ENCODE results near the gene ZCCHC14.
"Not testable (repeated sequence)": the region's sequence is repeated elsewhere in the genome, so short reads cannot be mapped to it uniquely, and the experiment has no call there.

Gene ZCCHC14

GRCh38 chr16:87495578-87496446, 3.0 kb upstream of the ZCCHC14 start:
- no peak for DNase-seq

GRCh38 chr16:87493608-87494280, 920 bp upstream of the ZCCHC14 start:
- no peak for DNase-seq

- no peak for DNase-seq
These were observed 563 bp downstream of the ZCCHC14 start for GRCh38 chr16:87492291-87492630.

- no peak for DNase-seq
These were observed 1.1 kb downstream of the ZCCHC14 start for GRCh38 chr16:87491522-87492290.

DNA sequence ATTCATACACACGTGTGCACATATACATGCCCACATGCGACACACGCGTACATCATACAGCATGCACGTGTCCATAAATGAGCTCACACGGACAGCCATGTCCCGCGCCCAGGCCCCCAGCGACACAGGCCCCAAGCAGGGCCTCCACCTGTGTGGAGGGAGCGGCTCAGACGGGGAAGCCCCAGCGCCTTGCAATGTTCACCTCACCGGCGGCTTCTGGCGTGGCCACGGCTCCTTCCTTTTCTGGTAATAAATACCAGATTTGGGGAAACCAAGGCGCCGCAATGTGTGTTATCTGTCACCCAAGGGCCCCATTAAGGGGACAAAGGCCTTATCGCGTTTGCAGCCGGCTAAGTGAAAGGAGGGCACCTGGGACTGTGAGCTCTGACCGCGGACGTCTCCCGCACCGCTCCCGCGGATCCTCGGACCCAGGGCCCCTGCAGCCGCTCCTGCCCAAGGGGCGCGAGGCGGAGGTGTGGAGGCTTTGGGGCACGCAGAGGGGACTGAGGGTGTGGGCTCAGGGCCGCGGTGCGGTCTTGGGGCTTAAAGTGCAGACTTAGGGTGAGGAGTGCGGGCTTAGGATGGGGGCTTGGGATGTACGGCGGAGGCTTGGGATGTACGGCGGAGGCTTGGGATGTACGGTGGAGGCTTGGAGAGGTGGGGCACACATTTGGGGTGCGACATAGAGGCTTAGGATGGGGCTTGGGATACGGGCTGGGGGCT, 1.9 kb downstream of the ZCCHC14 start:
- not testable (repeated sequence) for DNase-seq

DNA sequence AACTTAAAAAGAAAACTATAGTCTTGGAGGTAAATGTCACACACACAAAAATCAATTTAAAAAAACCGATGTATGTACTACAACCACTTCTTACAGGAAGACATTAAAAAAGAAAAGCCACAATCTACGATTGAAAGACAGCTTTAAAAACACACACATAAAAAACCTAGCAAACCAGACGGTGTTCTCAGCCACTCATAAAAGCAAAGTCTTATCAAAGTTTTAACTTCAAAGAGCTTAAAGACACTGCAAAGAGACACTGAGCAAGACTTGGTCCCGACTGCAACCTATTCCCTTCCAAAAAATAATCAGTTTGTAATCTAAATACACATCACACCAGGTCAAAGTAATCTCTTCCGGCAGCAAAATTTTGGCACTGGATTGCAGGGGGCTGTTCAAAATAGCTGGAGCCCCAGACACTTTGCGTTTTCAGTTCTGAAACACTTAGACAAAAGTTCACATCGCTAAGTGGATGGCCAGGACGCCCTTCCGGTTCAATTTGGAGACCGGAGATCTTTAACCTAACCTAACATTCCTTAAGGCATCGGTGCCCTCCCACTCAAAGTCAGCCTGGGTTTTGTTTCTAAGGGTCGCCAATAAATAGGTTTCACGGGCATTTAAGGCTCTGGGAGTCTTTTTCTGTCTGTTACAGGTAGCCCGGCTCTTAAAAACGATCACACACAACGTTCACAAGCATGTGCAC, 2.6 kb downstream of the ZCCHC14 start:
- no peak for DNase-seq

DNA sequence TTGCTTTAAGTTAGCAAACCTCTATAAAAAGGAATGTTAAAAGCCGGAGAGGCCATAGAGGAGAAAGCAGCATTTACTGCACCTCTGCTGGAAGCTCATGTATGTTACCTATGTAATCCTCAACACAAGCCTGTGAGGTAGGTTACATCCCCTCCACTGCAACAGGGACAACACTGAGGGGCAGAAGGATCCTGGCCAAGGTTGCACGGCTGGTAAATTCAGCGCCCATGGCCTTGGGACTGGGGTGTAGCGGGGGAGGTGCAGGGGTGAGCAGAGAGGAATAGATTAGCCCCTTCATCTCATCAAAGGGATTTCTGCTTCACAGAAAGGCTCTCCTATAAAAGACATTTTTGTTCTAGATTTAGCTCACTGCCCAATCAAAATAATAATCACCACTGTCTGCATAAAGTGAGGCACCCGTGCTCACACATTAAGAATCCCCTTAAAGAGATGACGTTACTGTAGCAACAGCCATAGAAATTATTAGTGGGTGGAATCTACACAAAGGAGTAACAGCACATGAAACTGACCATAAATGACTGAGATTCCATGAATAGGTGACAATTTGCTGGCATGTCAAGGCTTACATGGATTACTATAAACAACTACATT, 3.3 kb downstream of the ZCCHC14 start:
- DNase-seq = no peak

- DNase-seq = not testable (repeated sequence)
These were observed 3.9 kb downstream of the ZCCHC14 start for GRCh38 chr16:87488960-87489359.

- peak; percentile 71 for DNase-seq
These were observed 5.4 kb downstream of the ZCCHC14 start for GRCh38 chr16:87487361-87487924.

DNA sequence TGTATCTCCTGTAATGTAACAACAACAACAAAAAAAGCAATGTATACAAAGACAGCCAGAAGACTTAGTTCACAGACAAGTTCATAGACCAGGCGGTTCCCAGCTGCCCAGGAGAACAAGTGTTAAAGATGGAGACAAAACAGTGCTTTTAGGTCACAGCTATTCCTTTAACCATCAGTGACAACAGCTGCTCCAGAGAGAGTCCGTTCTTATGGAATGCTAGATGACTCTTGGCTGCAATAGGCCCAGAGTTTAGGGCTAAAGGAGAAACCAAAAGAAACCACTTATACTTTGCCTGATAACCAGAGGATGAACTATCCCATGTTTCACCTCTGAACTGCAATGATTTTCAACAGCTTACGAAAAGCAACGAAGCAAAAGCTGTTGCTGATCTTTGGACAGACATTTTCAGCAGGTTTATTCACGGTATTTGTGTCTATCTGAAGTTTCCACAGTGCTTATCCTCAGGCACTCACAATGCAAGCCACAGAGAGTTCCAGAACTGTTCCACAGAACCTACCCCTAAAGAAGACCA, 6.0 kb downstream of the ZCCHC14 start:
- DNase-seq = no peak

DNA sequence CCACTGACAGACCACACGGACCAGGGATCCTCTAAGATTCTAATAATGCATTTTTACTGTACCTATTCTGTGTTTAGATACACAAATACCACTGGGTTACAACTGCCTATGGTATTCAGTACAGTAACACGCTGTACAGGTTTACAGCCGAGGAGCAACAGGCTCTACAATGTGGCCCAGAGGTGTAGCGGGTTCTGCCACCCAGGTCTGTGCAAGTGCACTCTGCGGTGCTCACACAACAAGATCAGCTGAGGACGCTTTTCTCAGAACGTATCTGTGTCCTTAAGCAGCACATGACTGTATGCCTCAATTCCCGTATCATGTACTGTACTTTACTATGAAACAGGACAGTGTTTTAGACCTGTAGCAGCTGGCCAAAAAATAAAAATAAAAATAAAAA, 6.5 kb downstream of the ZCCHC14 start:
- no peak for DNase-seq

GRCh38 chr16:87485792-87486191, 7.0 kb downstream of the ZCCHC14 start:
- DNase-seq = not testable (repeated sequence)

DNA sequence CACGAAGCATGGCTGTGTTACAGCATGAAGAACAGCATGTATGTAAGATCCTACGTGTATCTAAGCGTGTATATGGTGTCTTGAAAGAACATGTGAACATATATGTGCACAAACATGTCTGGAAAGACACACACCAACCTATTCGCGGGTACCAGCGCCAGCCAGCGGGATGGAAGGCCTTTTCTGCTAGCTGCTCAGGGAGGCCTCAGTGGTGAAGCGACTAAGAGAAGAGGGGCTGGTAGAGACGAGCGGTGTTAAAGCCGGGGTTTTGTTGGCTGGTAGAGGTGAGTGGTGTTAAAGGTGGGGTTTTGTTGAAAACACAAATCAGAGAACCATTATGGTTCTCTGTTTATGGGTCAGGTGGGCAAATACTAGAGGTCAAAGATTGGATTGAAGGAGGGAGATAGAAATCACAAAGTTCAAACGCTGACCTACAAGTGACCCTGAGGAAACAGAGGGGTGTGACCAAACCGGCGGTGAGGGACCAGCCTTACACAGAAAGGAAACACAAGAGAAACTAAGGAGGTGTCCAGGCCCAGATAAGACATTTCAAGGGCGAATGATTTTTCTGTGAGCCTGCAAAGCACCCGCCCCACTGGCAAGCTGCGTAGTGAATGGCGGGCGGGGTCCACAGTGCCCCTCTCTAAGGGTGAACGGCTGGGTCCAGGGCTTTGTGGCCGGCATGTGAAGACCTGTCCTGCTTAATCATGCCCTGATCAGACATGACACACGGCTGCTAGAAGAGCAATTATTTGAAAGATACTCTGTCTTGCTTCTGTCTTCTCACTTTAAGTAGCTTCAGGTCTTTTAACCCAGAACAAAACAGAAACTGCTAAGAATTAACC, 8.1 kb downstream of the ZCCHC14 start:
- DNase-seq = no peak

DNA sequence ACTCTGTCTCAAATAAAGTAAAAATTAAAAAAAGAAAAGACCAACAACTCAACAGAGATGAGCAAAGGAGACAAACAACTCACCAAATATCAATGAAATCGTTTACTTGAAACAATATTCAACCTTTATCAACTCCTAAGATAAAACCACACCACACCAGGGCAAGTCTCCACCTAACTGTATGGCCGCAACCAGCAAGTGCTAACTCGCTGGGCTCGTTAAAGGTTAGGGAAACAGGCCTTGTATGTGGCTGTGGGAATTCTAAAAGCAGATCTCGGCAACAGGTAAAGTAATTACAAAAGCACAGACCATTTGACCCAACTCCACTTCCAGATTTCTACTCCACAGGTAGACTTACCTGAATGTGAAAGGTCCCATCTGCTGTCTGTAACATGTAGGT, 9.3 kb downstream of the ZCCHC14 start:
- DNase-seq = no peak

GRCh38 chr16:87482670-87483069, 10.2 kb downstream of the ZCCHC14 start:
- DNase-seq = not testable (repeated sequence)

DNA sequence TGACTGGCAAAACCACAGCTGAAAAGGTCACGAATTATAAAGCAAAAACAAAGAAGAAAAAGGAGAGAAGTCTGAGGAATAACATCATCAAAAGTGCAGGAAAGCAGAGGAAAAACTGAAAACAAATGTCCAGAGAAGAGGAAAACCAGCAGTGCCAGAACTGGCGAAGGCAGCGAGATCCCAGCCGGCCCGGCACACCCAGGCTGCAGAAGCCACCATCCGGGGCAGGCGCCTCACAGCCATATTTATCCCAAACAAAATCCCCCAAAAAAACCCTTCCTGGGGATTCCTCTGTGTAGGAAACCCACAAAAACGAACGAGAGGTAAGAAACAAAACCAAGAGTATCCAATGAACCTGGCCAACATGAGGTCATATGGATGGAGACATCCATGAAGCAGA, 10.6 kb downstream of the ZCCHC14 start:
- no peak for DNase-seq

DNA sequence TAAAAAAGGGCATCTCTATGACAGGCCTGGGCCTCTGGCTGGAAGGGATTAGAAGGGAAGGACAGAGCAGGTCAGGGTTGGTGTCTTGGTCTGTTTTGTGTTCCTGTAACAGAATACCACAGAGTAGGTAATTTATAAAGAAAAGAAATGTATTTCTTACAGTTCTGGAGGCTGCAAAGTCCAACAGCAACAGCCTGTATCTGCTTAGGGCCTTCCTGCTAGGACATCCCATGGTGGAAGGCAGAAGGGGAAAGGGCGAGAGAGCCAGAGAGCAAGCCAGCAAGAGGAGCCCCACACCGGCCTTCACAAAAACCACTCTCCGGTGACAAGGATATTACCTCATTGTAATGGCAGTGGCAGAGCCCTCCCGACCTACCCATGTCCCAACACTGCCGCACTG, 11.1 kb downstream of the ZCCHC14 start:
- DNase-seq = not testable (repeated sequence)

GRCh38 chr16:87477209-87477981, 15.4 kb downstream of the ZCCHC14 start:
- DNase-seq = not testable (repeated sequence)

DNA sequence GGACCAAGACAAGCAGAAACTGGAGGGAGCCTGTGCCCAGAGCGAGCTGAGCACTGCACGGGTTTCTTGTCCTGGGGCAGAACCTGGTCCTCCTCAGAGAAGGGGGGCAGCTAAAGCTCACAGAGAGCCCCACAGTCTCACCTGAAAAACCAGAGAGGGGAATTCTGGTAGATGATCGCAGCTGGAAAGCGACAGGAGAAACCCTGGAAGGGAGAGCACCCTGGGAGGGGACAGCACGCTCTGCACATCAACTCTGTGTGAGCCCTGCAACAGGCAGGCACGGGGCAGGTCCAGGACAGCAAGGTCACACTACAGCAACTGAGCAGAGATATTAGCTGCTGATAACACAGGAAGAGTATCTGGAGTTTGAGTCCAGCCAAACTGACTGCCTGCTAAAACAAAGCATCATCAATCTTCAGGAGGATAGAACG, 18.2 kb downstream of the ZCCHC14 start:
- no peak for DNase-seq
